Measurements from ENCODE around the gene CCDC157. TPM values are rescaled to one million over a fixed set of nuclear protein-coding genes. Genes with fewer than 3 reads are reported as not detected.

CCDC157 gene
- total RNA-seq, 1 donor from 2014 or later, result 2.3 TPM

DNA sequence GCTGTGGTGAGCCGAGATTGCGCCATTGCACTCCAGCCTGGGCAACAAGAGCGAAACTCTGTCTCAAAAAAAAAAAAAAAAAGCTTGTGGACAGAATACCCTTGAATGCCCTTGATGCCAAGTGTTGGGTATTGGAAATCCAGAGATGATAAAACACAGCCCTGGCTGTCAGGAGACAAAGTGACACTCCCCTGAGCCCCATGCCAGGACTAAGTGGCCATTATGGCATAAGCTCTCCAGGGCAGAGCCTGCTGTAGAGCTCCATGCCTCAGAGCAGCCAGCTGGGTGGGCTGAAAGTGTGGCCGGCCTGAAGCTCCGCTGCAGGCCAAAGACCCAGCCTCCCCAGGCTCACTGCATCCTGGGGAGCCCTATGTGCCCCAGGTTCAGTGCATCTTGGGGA is 25.5 kb downstream of the CCDC157 start:
- H3K36me3 Mint-ChIP-seq (ENCODE audit: low read depth), result peaks cover 19% of the 10 kb centered on the region
- no peaks in the 10 kb centered on the region for H3K27me3 Mint-ChIP-seq (ENCODE audit: low read depth)
- no peak for TF ChIP-seq CTCF (IDR thresholded peaks at IDR 0.05)
- no peaks in the 10 kb centered on the region for H3K9me3 Mint-ChIP-seq (ENCODE audit: low read depth)
- DNase-seq (ENCODE audit: low spot score), result no peak
- H3K27ac Mint-ChIP-seq (ENCODE audit: unreplicated experiment), result no peak overlapping the region
- H3K4me1 Mint-ChIP-seq (ENCODE audit: low read depth), result peaks cover 13% of the 10 kb centered on the region
- no peak overlapping the region for H3K4me3 Mint-ChIP-seq (ENCODE audit: unreplicated experiment)

GRCh38 chr22:30383061-30383460 is 26.3 kb downstream of the CCDC157 start:
- no peak for DNase-seq (ENCODE audit: low spot score)
- Mint-ChIP-seq H3K4me1 (ENCODE audit: low read depth) (peaks cover 17% of the 10 kb centered on the region), H3K36me3 (ENCODE audit: low read depth) (peaks cover 16% of the 10 kb centered on the region), H3K27ac (ENCODE audit: unreplicated experiment) (no peak overlapping the region), H3K9me3 (ENCODE audit: low read depth) (no peaks in the 10 kb centered on the region), H3K4me3 (ENCODE audit: unreplicated experiment) (no peak overlapping the region), H3K27me3 (ENCODE audit: low read depth) (no peaks in the 10 kb centered on the region)
- no peak for TF ChIP-seq CTCF (IDR thresholded peaks at IDR 0.05)

GRCh38 chr22:30385942-30386341 is 29.1 kb downstream of the CCDC157 start:
- Mint-ChIP-seq H3K27ac (ENCODE audit: unreplicated experiment) (no peak overlapping the region), H3K9me3 (ENCODE audit: low read depth) (no peaks in the 10 kb centered on the region), H3K4me3 (ENCODE audit: unreplicated experiment) (peak overlapping the region; percentile 81), H3K36me3 (ENCODE audit: low read depth) (peaks cover 7% of the 10 kb centered on the region), H3K4me1 (ENCODE audit: low read depth) (peaks cover 17% of the 10 kb centered on the region), H3K27me3 (ENCODE audit: low read depth) (no peaks in the 10 kb centered on the region)
- no peak for DNase-seq (ENCODE audit: low spot score)
- TF ChIP-seq CTCF (IDR thresholded peaks at IDR 0.05), result no peak

- no peaks in the 10 kb centered on the region for H3K27me3 Mint-ChIP-seq (ENCODE audit: low read depth)
These were observed 29.8 kb downstream of the CCDC157 start for GRCh38 chr22:30386608-30386959.

GRCh38 chr22:30386960-30387827 is 30.4 kb downstream of the CCDC157 start, which contains the start of gene RNF215:
TSS of gene RNF215 (minus strand) at chr22:30387411. CDS start at chr22:30387313, 98 bp downstream.
- Mint-ChIP-seq H3K27ac (ENCODE audit: unreplicated experiment) (peak within 1 kb of the TSS; percentile 85), H3K27me3 (ENCODE audit: low read depth) (no peaks in the 10 kb centered on the region), H3K4me3 (ENCODE audit: unreplicated experiment) (peak within 1 kb of the TSS; percentile 81), H3K9me3 (ENCODE audit: low read depth) (no peaks in the 10 kb centered on the region), H3K4me1 (ENCODE audit: low read depth) (peaks cover 21% of the 10 kb centered on the region), H3K36me3 (ENCODE audit: low read depth) (peaks cover 4% of the 10 kb centered on the region)
- no peak for DNase-seq (ENCODE audit: low spot score)
- TF ChIP-seq CTCF (IDR thresholded peaks at IDR 0.05), result peak; percentile 92

More at GRCh38 chr22:30386608-30386959, 29.8 kb downstream of the CCDC157 start:
- peaks cover 21% of the 10 kb centered on the region for H3K4me1 Mint-ChIP-seq (ENCODE audit: low read depth)
- peak overlapping the region; percentile 85 for H3K27ac Mint-ChIP-seq (ENCODE audit: unreplicated experiment)
- H3K9me3 Mint-ChIP-seq (ENCODE audit: low read depth), result no peaks in the 10 kb centered on the region
- peaks cover 4% of the 10 kb centered on the region for H3K36me3 Mint-ChIP-seq (ENCODE audit: low read depth)
- TF ChIP-seq CTCF (IDR thresholded peaks at IDR 0.05), result no peak
- no peak for DNase-seq (ENCODE audit: low spot score)
- H3K4me3 Mint-ChIP-seq (ENCODE audit: unreplicated experiment), result peak overlapping the region; percentile 81

All from chondrocyte (in vitro differentiated cells).